Gastroesophageal sphincter (tissue), 2 donors: Measurements from ENCODE around the gene CFAP69.

Experiments used
- POLR2A ChIP-seq, 2 donors: fragments of 450-650 bp; IDR thresholded peaks; one replicate each; pipeline ENCODE4 v1.6.1; 2017; ENCODE audit warnings: antibody characterized with exemption in 2 of 2, mild to moderate bottlenecking in 2 of 2, moderate library complexity in 1 of 2
- POLR2AphosphoS5 ChIP-seq: sonication (generic); formaldehyde crosslinking; IDR thresholded peaks from one replicate; pipeline ENCODE4 v1.6.1; 2017; ENCODE audit warnings: antibody characterized with exemption

DNA sequence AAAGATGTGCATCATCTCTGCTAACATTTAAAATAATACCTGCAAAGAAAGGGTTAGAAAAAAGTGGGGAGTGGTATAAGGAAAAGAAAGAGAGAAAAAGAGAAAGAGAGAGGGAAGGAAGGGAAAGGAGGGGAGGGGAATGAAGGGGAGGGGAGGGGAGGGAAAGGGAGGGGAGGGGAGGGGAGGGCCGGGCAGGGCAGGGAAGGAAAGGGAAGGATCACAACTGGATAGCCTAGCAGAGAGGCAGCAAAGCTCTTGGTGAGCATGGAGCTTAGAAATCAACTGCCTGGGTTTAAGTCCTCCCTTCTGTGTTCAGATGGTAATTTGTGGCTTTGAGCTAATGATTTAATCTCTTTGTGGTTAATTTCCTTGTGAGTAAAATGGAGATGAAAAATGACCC is 81.5 kb downstream of the CFAP69 start:
- no peak for TF ChIP-seq POLR2AphosphoS5
- TF ChIP-seq POLR2A (IDR thresholded peaks at IDR 0.05), result no peak
